ENCODE data around the gene ABCC3.
"Not testable (repeated sequence)": the region's sequence is repeated elsewhere in the genome, so short reads cannot be mapped to it uniquely, and the experiment has no call there.

Gene ABCC3

DNA sequence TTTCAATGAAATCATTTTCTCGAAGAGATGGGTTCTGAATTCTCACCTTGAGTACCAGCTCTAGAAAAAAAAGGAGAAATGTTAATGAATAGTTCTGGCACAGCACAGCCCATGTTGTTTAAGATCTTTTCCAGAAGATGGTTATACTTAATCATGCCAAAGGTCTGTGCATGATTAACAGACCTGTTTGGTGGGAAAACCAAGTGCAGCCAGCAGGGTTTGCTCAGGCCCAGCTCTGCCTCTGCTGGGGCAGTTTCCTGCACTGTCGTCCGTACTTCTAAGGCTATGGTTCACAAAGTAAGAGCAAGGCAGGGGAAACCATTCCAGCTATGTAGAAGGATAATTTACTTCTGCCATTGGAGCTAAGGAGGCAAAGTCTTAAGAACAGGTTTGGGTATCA is 62.4 kb downstream of the ABCC3 start:
- WGBS, 2 experiments (ENCODE audit: insufficient coverage in 2 of 2): 95 to 96% methylated on average over 2 to 3 of the region's 3 CpGs
- Histone ChIP-seq H3K4me1 (ENCODE audit: control insufficient read depth, insufficient read depth, low read length, poor library complexity, severe bottlenecking) (no peaks in the 10 kb centered on the region), H3K36me3 (ENCODE audit: control insufficient read depth, insufficient read depth, low read length) (peaks cover 88% of the 10 kb centered on the region), H3K27ac (ENCODE audit: low read depth, low read length, severe bottlenecking) (no peak overlapping the region), H3K4me3 (ENCODE audit: extremely low read depth, insufficient read depth, low read length, poor library complexity, severe bottlenecking) (no peak overlapping the region), H3K9me3 (ENCODE audit: control insufficient read depth, low read length) (no peaks in the 10 kb centered on the region)

DNA sequence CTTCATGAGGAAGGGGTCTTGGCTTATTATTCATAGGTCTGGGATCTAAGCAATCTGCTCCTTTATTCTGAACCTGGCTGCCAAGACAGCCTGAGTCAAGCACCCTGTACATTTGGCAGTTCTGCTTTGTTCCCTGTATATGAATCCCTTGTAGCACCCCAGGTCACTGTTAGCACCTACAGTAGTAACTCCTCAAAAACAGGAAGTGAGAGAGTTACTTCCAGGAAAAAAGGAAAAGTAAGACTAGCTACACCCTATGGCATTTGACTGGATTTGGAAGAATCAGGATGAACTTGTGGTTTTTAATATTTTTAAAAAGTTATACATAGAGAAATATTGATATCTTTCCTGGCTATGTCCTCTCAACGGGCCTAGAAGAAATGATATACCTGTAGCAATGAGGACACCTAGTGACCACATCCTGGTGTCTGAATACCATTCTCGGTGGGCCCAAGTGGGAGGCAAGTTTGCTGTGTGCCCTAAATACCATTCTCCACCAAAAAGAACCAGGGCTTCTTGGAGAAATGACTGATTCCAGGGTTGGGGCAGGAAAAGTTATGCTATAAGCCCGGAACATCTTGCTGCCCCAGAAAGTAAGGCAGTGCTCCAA is 63.1 kb downstream of the ABCC3 start:
- H3K27ac ChIP-seq (ENCODE audit: low read depth, low read length, severe bottlenecking): no peak overlapping the region
- no peaks in the 10 kb centered on the region for H3K9me3 ChIP-seq (ENCODE audit: control insufficient read depth, low read length)
- no peak overlapping the region for H3K4me3 ChIP-seq (ENCODE audit: extremely low read depth, insufficient read depth, low read length, poor library complexity, severe bottlenecking)
- WGBS, 2 experiments (ENCODE audit: insufficient coverage in 2 of 2): 71 to 100% methylated on average over 1 of the region's 3 CpGs
- H3K4me1 ChIP-seq (ENCODE audit: control insufficient read depth, insufficient read depth, low read length, poor library complexity, severe bottlenecking): no peaks in the 10 kb centered on the region
- peaks cover 89% of the 10 kb centered on the region for H3K36me3 ChIP-seq (ENCODE audit: control insufficient read depth, insufficient read depth, low read length)

GRCh38 chr17:50699410-50699809 is 64.7 kb downstream of the ABCC3 start:
- Histone ChIP-seq H3K9me3 (ENCODE audit: control insufficient read depth, low read length) (no peaks in the 10 kb centered on the region), H3K4me1 (ENCODE audit: control insufficient read depth, insufficient read depth, low read length, poor library complexity, severe bottlenecking) (peaks cover 3% of the 10 kb centered on the region), H3K27ac (ENCODE audit: low read depth, low read length, severe bottlenecking) (no peak overlapping the region), H3K4me3 (ENCODE audit: extremely low read depth, insufficient read depth, low read length, poor library complexity, severe bottlenecking) (no peak overlapping the region), H3K36me3 (ENCODE audit: control insufficient read depth, insufficient read depth, low read length) (peaks cover 86% of the 10 kb centered on the region)
- 96 to 98% methylated on average over 3 to 7 of the region's 7 CpGs for WGBS, 2 experiments (ENCODE audit: insufficient coverage in 2 of 2)

DNA sequence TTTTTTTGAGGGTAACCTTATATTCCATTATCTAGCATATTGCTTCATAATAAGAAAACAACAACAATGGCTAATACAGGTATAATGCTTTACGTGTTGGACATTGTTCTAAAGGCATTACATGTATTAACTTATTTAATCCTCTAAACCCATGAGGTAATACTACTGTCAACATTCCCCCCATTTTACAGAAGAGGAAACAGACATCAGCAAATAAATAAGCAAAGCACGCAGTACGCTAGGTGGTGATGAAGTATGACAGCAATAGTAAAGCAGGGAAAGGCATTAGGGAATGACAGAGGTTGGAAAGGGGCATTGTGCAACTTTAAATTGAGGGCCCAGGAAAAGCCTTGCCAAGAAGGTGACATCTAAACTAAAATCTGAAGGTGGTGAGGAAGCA is 68.5 kb downstream of the ABCC3 start:
- Histone ChIP-seq H3K9me3 (ENCODE audit: control insufficient read depth, low read length) (no peaks in the 10 kb centered on the region), H3K27ac (ENCODE audit: low read depth, low read length, severe bottlenecking) (no peak overlapping the region), H3K4me3 (ENCODE audit: extremely low read depth, insufficient read depth, low read length, poor library complexity, severe bottlenecking) (no peak overlapping the region), H3K36me3 (ENCODE audit: control insufficient read depth, insufficient read depth, low read length) (peaks cover 66% of the 10 kb centered on the region), H3K4me1 (ENCODE audit: control insufficient read depth, insufficient read depth, low read length, poor library complexity, severe bottlenecking) (peaks cover 5% of the 10 kb centered on the region)
- WGBS, 2 experiments (ENCODE audit: insufficient coverage in 2 of 2): 100% methylated on average over 2 of the region's 3 CpGs; no CpG with 5 or more reads in 1 of the 2 experiments

GRCh38 chr17:50707289-50708049 is 72.8 kb downstream of the ABCC3 start, which contains the start of gene ANKRD40:
Gene ANKRD40, minus strand, starts transcription at chr17:50707914. Its CDS starts 260 bp downstream, at chr17:50707654.
- peak within 1 kb of the TSS; percentile 64 for H3K4me3 ChIP-seq (ENCODE audit: extremely low read depth, insufficient read depth, low read length, poor library complexity, severe bottlenecking)
- H3K4me1 ChIP-seq (ENCODE audit: control insufficient read depth, insufficient read depth, low read length, poor library complexity, severe bottlenecking): peaks cover 14% of the 10 kb centered on the region
- H3K36me3 ChIP-seq (ENCODE audit: control insufficient read depth, insufficient read depth, low read length): peaks cover 31% of the 10 kb centered on the region
- H3K9me3 ChIP-seq (ENCODE audit: control insufficient read depth, low read length): no peaks in the 10 kb centered on the region
- WGBS, 2 experiments (ENCODE audit: insufficient coverage in 2 of 2): 0 to 1% methylated on average over 50 to 55 of the region's 74 CpGs
- peak within 1 kb of the TSS; percentile 93 for H3K27ac ChIP-seq (ENCODE audit: low read depth, low read length, severe bottlenecking)

- peaks cover 22% of the 10 kb centered on the region for H3K36me3 ChIP-seq (ENCODE audit: control insufficient read depth, insufficient read depth, low read length)
- H3K9me3 ChIP-seq (ENCODE audit: control insufficient read depth, low read length): no peaks in the 10 kb centered on the region
- peak overlapping the region; percentile 93 for H3K27ac ChIP-seq (ENCODE audit: low read depth, low read length, severe bottlenecking)
- peaks cover 14% of the 10 kb centered on the region for H3K4me1 ChIP-seq (ENCODE audit: control insufficient read depth, insufficient read depth, low read length, poor library complexity, severe bottlenecking)
- WGBS, 2 experiments (ENCODE audit: insufficient coverage in 2 of 2): 83 to 85% methylated on average over 2 to 3 of the region's 6 CpGs
- H3K4me3 ChIP-seq (ENCODE audit: extremely low read depth, insufficient read depth, low read length, poor library complexity, severe bottlenecking): peak overlapping the region; percentile 64
These were observed 73.6 kb downstream of the ABCC3 start for GRCh38 chr17:50708050-50709000.

DNA sequence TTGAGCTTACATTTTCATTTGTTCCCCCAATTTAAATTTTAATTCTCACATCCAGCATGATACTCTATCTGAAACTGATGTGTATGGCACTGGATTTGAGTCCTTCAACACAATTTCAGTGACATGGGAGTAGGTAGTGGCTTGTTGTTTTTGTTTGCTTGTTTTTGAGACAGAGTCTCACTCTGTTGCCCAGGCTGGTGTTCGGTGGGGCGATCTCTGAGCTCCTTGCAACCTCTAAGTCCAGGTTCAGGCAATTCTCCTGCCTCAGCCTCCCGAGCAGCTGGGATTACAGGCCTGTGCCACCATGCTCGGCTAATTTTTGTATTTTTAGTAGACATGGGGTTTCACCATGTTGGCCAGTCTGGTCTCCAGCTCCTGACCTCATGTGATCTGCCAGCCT is 74.4 kb downstream of the ABCC3 start:
- peaks cover 11% of the 10 kb centered on the region for H3K4me1 ChIP-seq (ENCODE audit: control insufficient read depth, insufficient read depth, low read length, poor library complexity, severe bottlenecking)
- WGBS, 2 experiments (ENCODE audit: insufficient coverage in 2 of 2): 87 to 95% methylated on average over 3 to 4 of the region's 4 CpGs
- H3K36me3 ChIP-seq (ENCODE audit: control insufficient read depth, insufficient read depth, low read length): peaks cover 17% of the 10 kb centered on the region
- peak overlapping the region; percentile 93 for H3K27ac ChIP-seq (ENCODE audit: low read depth, low read length, severe bottlenecking)
- not testable (repeated sequence) for H3K9me3 ChIP-seq (ENCODE audit: control insufficient read depth, low read length); H3K4me3 ChIP-seq (ENCODE audit: extremely low read depth, insufficient read depth, low read length, poor library complexity, severe bottlenecking)

DNA sequence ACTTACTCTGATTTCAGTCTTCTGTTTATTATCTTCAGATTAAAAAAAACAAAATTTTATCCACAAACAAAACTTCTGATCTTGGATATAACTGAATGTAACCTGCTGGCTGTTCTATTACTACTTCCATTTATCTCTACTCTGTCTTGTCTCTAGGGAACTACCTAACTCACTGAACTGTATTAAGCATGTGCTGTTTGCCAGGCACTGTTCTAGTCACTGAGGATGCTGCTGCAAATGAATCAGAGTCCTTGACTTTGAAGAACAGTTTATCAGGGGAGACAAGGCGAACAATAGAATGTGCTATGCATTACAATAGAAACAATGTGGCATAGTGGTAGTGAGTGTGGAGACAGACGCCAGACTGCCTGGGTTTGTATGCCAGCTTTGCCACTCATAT is 75.3 kb downstream of the ABCC3 start:
- no peak overlapping the region for H3K27ac ChIP-seq (ENCODE audit: low read depth, low read length, severe bottlenecking)
- no peak overlapping the region for H3K4me3 ChIP-seq (ENCODE audit: extremely low read depth, insufficient read depth, low read length, poor library complexity, severe bottlenecking)
- H3K9me3 ChIP-seq (ENCODE audit: control insufficient read depth, low read length): no peaks in the 10 kb centered on the region
- H3K4me1 ChIP-seq (ENCODE audit: control insufficient read depth, insufficient read depth, low read length, poor library complexity, severe bottlenecking): peaks cover 11% of the 10 kb centered on the region
- H3K36me3 ChIP-seq (ENCODE audit: control insufficient read depth, insufficient read depth, low read length): peaks cover 12% of the 10 kb centered on the region
- WGBS, 2 experiments (ENCODE audit: insufficient coverage in 2 of 2): 75 to 100% methylated on average over 1 to 2 of the region's 2 CpGs

DNA sequence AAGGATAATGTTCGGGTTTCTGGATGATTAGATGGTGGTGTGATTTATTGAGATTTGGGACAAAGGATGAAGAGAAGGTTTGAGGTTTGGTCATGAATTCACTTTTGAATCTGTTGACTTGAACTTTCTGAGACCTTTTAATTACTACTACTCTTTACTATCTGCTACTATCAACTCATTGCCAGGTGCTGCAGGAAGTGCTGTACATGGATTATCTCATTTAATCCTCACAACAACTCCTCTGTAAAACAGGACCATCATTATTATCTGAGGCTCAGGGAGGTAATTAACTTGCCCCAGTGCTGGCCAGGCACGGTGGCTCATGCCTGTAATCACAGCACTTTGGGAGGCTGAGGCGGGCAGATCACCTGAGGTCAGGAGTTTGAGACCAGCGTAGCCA is 76.0 kb downstream of the ABCC3 start:
- Histone ChIP-seq H3K4me3 (ENCODE audit: extremely low read depth, insufficient read depth, low read length, poor library complexity, severe bottlenecking) (no peak overlapping the region), H3K9me3 (ENCODE audit: control insufficient read depth, low read length) (no peaks in the 10 kb centered on the region), H3K27ac (ENCODE audit: low read depth, low read length, severe bottlenecking) (no peak overlapping the region), H3K36me3 (ENCODE audit: control insufficient read depth, insufficient read depth, low read length) (peaks cover 8% of the 10 kb centered on the region), H3K4me1 (ENCODE audit: control insufficient read depth, insufficient read depth, low read length, poor library complexity, severe bottlenecking) (peaks cover 11% of the 10 kb centered on the region)
- 83 to 91% methylated on average over 4 of the region's 4 CpGs for WGBS, 2 experiments (ENCODE audit: insufficient coverage in 2 of 2)

DNA sequence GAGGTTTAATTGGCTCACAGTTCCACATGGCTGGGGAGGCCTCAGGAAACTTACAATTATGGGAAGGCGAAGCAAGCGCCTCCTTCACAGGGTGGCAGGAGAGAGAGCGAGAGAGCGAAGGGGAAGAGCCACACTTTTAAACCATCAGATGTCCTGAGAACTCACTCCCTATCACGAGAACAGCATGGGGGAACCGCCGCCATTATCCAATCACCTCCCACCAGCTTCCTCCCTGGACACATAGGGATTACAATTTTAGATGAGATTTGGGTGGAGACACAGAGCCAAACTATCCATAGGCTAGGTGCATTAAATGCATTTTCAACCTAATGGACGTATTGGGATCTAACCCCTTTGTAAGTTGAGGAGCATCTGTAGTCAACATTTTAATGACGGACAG is 78.0 kb downstream of the ABCC3 start:
- peaks cover 8% of the 10 kb centered on the region for H3K4me1 ChIP-seq (ENCODE audit: control insufficient read depth, insufficient read depth, low read length, poor library complexity, severe bottlenecking)
- WGBS, 2 experiments (ENCODE audit: insufficient coverage in 2 of 2): 95 to 98% methylated on average over 5 to 6 of the region's 9 CpGs
- no peak overlapping the region for H3K4me3 ChIP-seq (ENCODE audit: extremely low read depth, insufficient read depth, low read length, poor library complexity, severe bottlenecking)
- H3K36me3 ChIP-seq (ENCODE audit: control insufficient read depth, insufficient read depth, low read length): no peaks in the 10 kb centered on the region
- H3K9me3 ChIP-seq (ENCODE audit: control insufficient read depth, low read length): no peaks in the 10 kb centered on the region
- H3K27ac ChIP-seq (ENCODE audit: low read depth, low read length, severe bottlenecking): no peak overlapping the region

All from mesodermal cell (in vitro differentiated cells).